HG03025 (cell line): ENCODE data around the gene MYO18B.

Source experiments
- ATAC-seq: cut with Tn5 transposase; IDR thresholded peaks from one replicate; pipeline ENCODE4 v1.9.1; 2021; ENCODE audit warnings: mild to moderate bottlenecking, moderate library complexity; ENCODE audit not compliant: unreplicated experiment, low FRiP score

MYO18B gene

GRCh38 chr22:25841775-25842174 is 99.8 kb downstream of the MYO18B start:
- no peak for ATAC-seq

GRCh38 chr22:25843660-25844405 is 101.8 kb downstream of the MYO18B start:
- no peak for ATAC-seq

- no peak for ATAC-seq
Observed at GRCh38 chr22:25844601-25845000, 102.6 kb downstream of the MYO18B start.

GRCh38 chr22:25845985-25846745 is 104.2 kb downstream of the MYO18B start:
- no peak for ATAC-seq

GRCh38 chr22:25847451-25847850 is 105.5 kb downstream of the MYO18B start:
- no peak for ATAC-seq

GRCh38 chr22:25848954-25849353 is 107.0 kb downstream of the MYO18B start:
- no peak for ATAC-seq

- no peak for ATAC-seq
Observed at GRCh38 chr22:25849522-25849921, 107.5 kb downstream of the MYO18B start.

- no peak for ATAC-seq
Observed at GRCh38 chr22:25852223-25852622, 110.2 kb downstream of the MYO18B start.

- ATAC-seq: no peak
Observed at GRCh38 chr22:25853078-25853477, 111.1 kb downstream of the MYO18B start.

GRCh38 chr22:25853501-25854284 is 111.7 kb downstream of the MYO18B start:
- no peak for ATAC-seq

- ATAC-seq: no peak
Observed at GRCh38 chr22:25869771-25870170, 127.8 kb downstream of the MYO18B start.

- no peak for ATAC-seq
Observed at GRCh38 chr22:25874327-25874726, 132.3 kb downstream of the MYO18B start.

GRCh38 chr22:25875461-25875860 is 133.5 kb downstream of the MYO18B start:
- no peak for ATAC-seq

- ATAC-seq: no peak
Observed at GRCh38 chr22:25876871-25877270, 134.9 kb downstream of the MYO18B start.

- ATAC-seq: no peak
Observed at GRCh38 chr22:25878933-25879332, 136.9 kb downstream of the MYO18B start.

- no peak for ATAC-seq
Observed at GRCh38 chr22:25880524-25880923, 138.5 kb downstream of the MYO18B start.

- ATAC-seq: no peak
Observed at GRCh38 chr22:25881210-25881755, 139.3 kb downstream of the MYO18B start.

GRCh38 chr22:25882360-25882759 is 140.4 kb downstream of the MYO18B start:
- no peak for ATAC-seq

GRCh38 chr22:25883482-25884033 is 141.6 kb downstream of the MYO18B start:
- no peak for ATAC-seq

GRCh38 chr22:25884121-25884520 is 142.1 kb downstream of the MYO18B start:
- no peak for ATAC-seq
